Activated CD8-positive, alpha-beta T cell treated with anti-CD3 and anti-CD28 coated beads, Interleukin-2, amount 10 ng/mL, durations not matched to agents 7 days and 5 days (primary cell): Measurements from ENCODE around the gene CSTB. TPM values are rescaled to one million over a fixed set of nuclear protein-coding genes. Genes with fewer than 3 reads are reported as not detected.

Experiments
- ATAC-seq: fragments of 150-1000 bp; cut with Tn5 transposase; one replicate; pipeline ENCODE4 v1.10.0; 2021; ENCODE audit warnings: moderate library complexity
- CTCF ChIA-PET: fragments of 350-600 bp; sonication (Branson Sonifier 250); formaldehyde crosslinking; loops from one replicate; lab custom pipeline; 2021; ENCODE audit warnings: antibody characterized with exemption; lab: Charles Lee
- POLR2A ChIA-PET: fragments of 350-600 bp; sonication (Branson Sonifier 250); formaldehyde crosslinking; loops from one replicate; lab custom pipeline; 2021; ENCODE audit warnings: antibody characterized with exemption; lab: Charles Lee
- DNase-seq: peaks from one replicate; pipeline ENCODE4 v3.0.0-alpha.2; 2020
- H3K27ac Mint-ChIP-seq: one replicate; pipeline ENCODE4 v1.8.0; 2021; ENCODE audit warnings: mild to moderate bottlenecking, mixed read lengths
- H3K27me3 Mint-ChIP-seq: one replicate; pipeline ENCODE4 v1.8.0; 2021; ENCODE audit warnings: low read depth, mixed read lengths
- H3K36me3 Mint-ChIP-seq: one replicate; pipeline ENCODE4 v1.8.0; 2021; ENCODE audit warnings: low read depth, mixed read lengths
- H3K4me1 Mint-ChIP-seq: one replicate; pipeline ENCODE4 v1.8.0; 2021; ENCODE audit warnings: low read depth, mixed read lengths
- H3K4me3 Mint-ChIP-seq: one replicate; pipeline ENCODE4 v1.8.0; 2021; ENCODE audit warnings: mild to moderate bottlenecking, mixed read lengths
- H3K9me3 Mint-ChIP-seq: one replicate; pipeline ENCODE4 v1.8.0; 2022; ENCODE audit warnings: mixed read lengths; ENCODE audit not compliant: insufficient read depth
- total RNA-seq, 2 experiments: library from RNA; stranded (reverse); gene quantifications; one replicate each; pipeline ENCODE4 v1.2.3, GENCODE V29; 2021

Gene CSTB
- total RNA-seq, 2 experiments from 2014 or later, result 50.2 to 54.4 TPM

DNA sequence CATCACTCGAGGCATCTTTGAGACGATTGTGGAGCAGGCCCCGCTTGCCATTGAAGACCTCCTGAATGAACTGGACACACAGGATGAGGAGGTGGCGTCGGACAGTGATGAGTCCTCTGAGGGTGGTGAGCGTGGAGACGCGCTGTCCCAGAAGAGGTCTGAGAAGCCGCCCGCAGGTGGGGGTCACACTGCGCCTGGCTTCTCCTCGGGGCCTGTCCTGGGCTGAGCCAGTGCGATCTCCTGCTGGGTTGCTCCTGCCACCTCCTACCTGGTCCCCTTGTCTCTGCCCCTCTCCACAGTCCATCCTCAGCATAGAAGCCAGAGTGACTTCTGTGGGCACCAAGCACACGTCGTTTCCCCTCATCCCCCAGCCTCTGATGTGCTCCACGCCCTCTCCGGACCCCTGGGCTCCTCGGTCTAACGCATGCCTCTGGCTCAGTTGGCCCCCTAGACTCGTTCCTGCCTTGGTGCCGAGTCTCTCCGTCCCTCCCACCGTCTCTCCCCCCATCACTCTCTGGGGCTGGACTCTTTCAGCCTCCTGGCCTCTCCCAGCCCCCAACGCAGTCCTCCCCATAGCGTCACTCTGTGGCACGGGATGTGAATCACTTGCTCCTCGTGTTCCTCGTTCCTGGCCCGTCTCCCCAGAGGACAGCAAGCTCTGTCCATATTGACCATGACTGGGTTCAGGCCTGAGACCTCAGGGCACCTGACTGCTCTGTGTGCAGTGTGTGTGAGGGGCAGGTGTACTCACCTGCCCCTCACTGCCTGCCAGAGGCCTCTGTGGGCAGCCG is 22.0 kb upstream of the CSTB start:
- ATAC-seq (peak; percentile 14), DNase-seq (no peak)
- H3K27me3 Mint-ChIP-seq, result no peaks in the 10 kb centered on the region
- H3K36me3 Mint-ChIP-seq, result peaks cover 48% of the 10 kb centered on the region
- H3K4me3 Mint-ChIP-seq, result no peak overlapping the region
- ChIA-PET POLR2A (no interaction called here), CTCF (no interaction called here)
- H3K27ac Mint-ChIP-seq, result no peak overlapping the region
- H3K4me1 Mint-ChIP-seq, result no peaks in the 10 kb centered on the region
- no peaks in the 10 kb centered on the region for H3K9me3 Mint-ChIP-seq

DNA sequence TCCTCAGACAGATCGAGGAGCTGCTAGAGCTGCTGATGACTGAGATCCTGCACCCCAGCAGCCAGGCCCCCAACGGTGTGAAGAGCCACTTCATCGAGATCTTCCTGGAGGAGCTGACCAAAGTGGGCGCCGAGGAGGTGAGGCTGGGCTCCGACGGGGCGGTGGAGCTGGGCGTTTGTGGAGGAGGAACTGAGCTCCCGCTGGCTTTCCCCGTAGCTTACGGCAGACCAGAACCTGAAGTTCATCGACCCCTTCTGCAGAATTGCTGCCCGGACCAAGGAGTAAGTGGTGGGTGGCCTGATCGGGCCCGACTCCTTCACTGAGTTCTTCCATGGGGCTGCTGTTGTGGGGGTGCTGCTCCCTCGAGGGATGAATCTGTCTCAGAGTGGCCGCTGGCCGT is 21.3 kb upstream of the CSTB start:
- ChIA-PET POLR2A (no interaction called here), CTCF (no interaction called here)
- no peak for DNase-seq
- Mint-ChIP-seq H3K27ac (no peak overlapping the region), H3K36me3 (peaks cover 51% of the 10 kb centered on the region), H3K9me3 (no peaks in the 10 kb centered on the region), H3K27me3 (no peaks in the 10 kb centered on the region), H3K4me1 (peaks cover under 1% of the 10 kb centered on the region), H3K4me3 (no peak overlapping the region)
- no peak for ATAC-seq

DNA sequence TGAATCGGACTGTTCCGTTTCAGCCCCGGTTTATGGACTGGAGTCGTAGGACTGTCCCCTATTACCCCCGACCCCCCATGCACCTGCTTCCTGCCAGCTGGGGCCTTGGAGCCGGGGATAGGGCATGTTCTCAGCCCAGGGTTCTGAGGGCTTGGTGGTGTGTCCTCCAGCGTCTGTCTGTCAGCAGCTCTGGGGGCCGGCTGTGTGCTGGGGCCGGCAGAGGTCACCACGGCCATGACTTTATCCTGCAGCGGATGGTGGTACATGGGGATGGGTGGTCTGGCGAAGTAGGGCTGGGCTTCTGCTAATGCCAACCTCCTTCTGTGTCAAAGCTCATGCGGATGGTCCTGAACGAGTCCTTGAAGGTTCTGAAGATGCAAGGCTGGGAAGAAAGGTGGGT is 18.7 kb upstream of the CSTB start:
- Mint-ChIP-seq H3K9me3 (no peaks in the 10 kb centered on the region), H3K4me1 (peaks cover 22% of the 10 kb centered on the region), H3K27me3 (no peaks in the 10 kb centered on the region), H3K36me3 (peaks cover 51% of the 10 kb centered on the region), H3K4me3 (no peak overlapping the region), H3K27ac (no peak overlapping the region)
- no peak for DNase-seq
- ChIA-PET CTCF (no interaction called here), POLR2A (interaction anchor here (0.6 to 0.7 kb wide), 2 partner anchors 33 to 59 kb away, joined by 3 read pairs; no protein-coding TSS in a partner anchor)
- ATAC-seq, result no peak

DNA sequence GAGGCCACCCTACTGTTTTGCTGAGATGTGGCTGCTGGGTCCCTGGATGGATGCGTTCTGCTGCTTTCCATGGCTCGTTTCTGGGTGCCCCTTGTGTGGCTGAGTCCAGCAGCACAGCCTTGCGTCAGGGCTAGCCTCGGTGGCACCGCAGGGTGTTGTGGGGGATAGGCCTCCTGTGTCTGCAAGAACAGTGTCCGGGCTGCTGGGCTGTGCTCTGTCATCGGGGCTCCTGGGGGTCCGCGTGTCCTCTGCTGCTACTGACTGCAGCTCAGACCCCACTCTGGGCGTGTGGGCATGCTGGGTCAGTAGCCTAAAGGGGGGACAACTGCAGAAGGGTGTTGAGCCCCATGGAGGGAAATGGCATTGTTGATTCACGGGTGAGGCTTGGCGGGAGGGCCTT is 18.2 kb upstream of the CSTB start:
- ATAC-seq, result no peak
- Mint-ChIP-seq H3K9me3 (no peaks in the 10 kb centered on the region), H3K27me3 (no peaks in the 10 kb centered on the region), H3K4me1 (peaks cover 22% of the 10 kb centered on the region), H3K36me3 (peaks cover 50% of the 10 kb centered on the region), H3K4me3 (no peak overlapping the region), H3K27ac (no peak overlapping the region)
- CTCF ChIA-PET, result no interaction called here
- POLR2A ChIA-PET, result no interaction called here
- no peak for DNase-seq

DNA sequence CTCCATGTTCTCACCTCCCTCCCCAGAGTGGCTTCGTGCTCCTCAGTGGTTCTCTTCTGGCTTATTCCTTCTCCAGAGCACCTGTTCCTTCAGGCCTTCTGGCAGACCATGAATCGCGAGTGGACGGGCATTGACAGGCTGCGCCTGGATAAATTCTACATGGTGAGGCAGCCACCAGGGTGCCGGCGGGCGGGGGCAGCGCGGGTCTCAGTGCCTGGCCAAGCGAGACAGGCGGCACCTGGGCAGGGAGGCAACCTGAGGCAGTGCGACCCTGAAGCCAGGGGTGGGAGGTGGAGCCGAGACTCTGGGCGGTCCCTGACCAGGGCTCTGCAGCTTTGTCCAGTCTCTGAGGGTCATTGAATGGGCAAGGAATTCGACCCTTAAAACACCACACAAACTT is 17.1 kb upstream of the CSTB start:
- no peak overlapping the region for H3K27ac Mint-ChIP-seq
- peaks cover 45% of the 10 kb centered on the region for H3K36me3 Mint-ChIP-seq
- H3K4me3 Mint-ChIP-seq, result no peak overlapping the region
- H3K9me3 Mint-ChIP-seq, result no peaks in the 10 kb centered on the region
- ATAC-seq, result no peak
- ChIA-PET CTCF (interaction anchor here (1.5 kb wide), 1 partner anchor 17 kb away, joined by 3 read pairs; no protein-coding TSS in a partner anchor), POLR2A (no interaction called here)
- DNase-seq, result no peak
- H3K4me1 Mint-ChIP-seq, result peaks cover 22% of the 10 kb centered on the region
- H3K27me3 Mint-ChIP-seq, result no peaks in the 10 kb centered on the region

DNA sequence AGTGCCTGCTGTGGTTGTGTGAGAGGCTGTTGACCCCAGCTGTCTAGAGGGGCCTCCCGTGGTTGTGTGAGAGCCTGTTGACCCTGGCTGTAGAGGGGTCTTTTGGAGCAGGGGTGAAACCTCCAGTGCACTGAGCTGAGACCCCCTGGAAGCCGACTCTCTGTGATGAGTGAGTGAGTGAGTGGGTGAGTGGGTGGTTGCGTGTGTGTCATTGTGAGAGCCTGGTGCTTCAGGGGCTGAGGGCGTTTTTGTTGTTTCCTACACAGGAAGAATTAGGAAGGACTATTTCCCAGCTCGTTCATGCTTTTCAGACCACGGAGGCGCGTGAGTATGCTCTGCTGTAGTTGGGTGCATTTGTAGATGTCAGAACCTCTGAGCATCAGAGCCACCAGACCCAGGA is 16.3 kb upstream of the CSTB start:
- no peaks in the 10 kb centered on the region for H3K9me3 Mint-ChIP-seq
- no peaks in the 10 kb centered on the region for H3K27me3 Mint-ChIP-seq
- ChIA-PET CTCF (interaction anchor here (1.5 kb wide), 1 partner anchor 18 kb away, joined by 3 read pairs; no protein-coding TSS in a partner anchor), POLR2A (no interaction called here)
- H3K4me1 Mint-ChIP-seq, result peaks cover 22% of the 10 kb centered on the region
- H3K27ac Mint-ChIP-seq, result no peak overlapping the region
- DNase-seq (no peak), ATAC-seq (no peak)
- H3K4me3 Mint-ChIP-seq, result no peak overlapping the region
- H3K36me3 Mint-ChIP-seq, result peaks cover 42% of the 10 kb centered on the region

DNA sequence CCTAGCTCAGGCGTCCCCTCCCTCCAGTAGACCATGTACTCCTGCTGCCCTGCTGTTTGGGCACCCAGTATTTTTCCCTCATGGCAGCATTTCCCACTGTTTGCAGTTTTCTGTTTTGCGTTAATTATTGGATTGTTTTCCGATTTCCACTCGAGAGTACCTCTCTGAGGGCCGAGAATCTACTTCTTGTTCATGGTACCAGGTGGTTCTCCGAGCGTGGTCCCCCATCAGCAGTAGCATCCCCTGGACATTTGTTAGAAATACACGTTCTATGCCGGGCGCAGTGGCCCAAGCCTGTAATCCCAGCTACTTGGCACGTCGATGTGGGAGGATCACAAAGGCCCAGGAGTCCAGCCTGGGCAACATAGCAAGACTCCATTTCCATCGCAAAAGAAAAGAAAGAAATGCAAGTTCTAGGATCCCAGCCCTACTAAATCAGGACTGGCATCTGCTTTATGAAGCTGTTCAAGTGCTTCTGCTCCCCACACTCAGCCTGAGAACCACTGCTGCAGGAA is 14.0 kb upstream of the CSTB start:
- Mint-ChIP-seq H3K9me3 (no peaks in the 10 kb centered on the region), H3K4me3 (peak overlapping the region; percentile 96), H3K27ac (peak overlapping the region; percentile 92), H3K36me3 (peaks cover 25% of the 10 kb centered on the region), H3K27me3 (no peaks in the 10 kb centered on the region), H3K4me1 (peaks cover 22% of the 10 kb centered on the region)
- POLR2A ChIA-PET, result interaction anchor here (1.1 to 1.8 kb wide), 3 partner anchors 10 to 221 kb away, joined by 3 to 6 read pairs (median 3); no protein-coding TSS in a partner anchor
- DNase-seq, result no peak
- ATAC-seq, result no peak
- CTCF ChIA-PET, result interaction anchor here (0.7 to 2.1 kb wide), 13 partner anchors 10 to 294 kb away, joined by 3 to 18 read pairs (median 4); no protein-coding TSS in a partner anchor

DNA sequence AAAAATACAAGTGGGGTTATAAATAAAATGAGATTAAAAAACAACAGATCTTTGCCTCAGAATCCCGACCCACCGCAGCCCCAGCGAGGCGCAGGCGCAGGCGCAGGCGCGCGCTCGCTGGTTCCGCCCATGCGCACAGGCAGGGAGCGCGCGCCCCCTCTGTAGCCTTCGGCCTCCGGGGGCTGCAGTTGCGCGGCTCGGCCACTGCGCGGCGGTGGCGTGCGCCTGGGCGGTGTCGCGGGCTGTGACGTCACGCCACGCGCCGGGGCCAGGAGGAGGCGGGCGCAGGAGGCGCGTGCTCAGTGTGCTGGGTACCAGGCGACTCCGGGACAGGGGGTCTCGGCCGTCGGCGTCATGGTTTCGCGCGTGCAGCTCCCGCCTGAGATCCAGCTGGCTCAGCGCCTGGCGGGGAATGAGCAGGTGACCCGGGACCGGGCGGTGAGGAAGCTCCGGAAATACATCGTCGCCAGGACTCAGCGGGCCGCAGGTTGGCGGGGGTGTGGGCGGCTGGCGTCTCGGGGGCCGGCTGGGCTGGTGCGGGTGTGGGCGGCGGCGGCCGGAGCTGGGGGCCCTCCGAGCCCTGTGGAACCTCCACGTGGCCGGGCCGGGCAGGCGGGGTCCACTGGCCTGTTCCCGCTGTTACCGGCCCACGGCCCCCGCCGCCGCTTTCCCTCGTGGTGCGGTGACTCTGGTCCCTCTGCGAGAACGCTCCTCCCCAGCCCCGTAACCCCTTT is 13.3 kb upstream of the CSTB start, which contains the start of gene RRP1:
Gene RRP1, plus strand, starts transcription at position 302 of the 734 bp plus-strand sequence. Its CDS starts 53 bp downstream, at position 355.
- H3K4me1 Mint-ChIP-seq, result peaks cover 24% of the 10 kb centered on the region
- CTCF ChIA-PET, result interaction anchor here (0.7 to 2.1 kb wide), 14 partner anchors 9 to 295 kb away, joined by 3 to 18 read pairs (median 4); no protein-coding TSS in a partner anchor
- H3K27me3 Mint-ChIP-seq, result no peaks in the 10 kb centered on the region
- POLR2A ChIA-PET, result interaction anchor here (1.1 to 1.8 kb wide), 4 partner anchors 9 to 221 kb away, joined by 3 to 6 read pairs (median 3); no protein-coding TSS in a partner anchor
- ATAC-seq, result peak; percentile 91
- H3K36me3 Mint-ChIP-seq, result peaks cover 24% of the 10 kb centered on the region
- H3K4me3 Mint-ChIP-seq, result peak within 1 kb of the TSS; percentile 96
- no peaks in the 10 kb centered on the region for H3K9me3 Mint-ChIP-seq
- peak within 1 kb of the TSS; percentile 92 for H3K27ac Mint-ChIP-seq
- DNase-seq, result peak; percentile 92

DNA sequence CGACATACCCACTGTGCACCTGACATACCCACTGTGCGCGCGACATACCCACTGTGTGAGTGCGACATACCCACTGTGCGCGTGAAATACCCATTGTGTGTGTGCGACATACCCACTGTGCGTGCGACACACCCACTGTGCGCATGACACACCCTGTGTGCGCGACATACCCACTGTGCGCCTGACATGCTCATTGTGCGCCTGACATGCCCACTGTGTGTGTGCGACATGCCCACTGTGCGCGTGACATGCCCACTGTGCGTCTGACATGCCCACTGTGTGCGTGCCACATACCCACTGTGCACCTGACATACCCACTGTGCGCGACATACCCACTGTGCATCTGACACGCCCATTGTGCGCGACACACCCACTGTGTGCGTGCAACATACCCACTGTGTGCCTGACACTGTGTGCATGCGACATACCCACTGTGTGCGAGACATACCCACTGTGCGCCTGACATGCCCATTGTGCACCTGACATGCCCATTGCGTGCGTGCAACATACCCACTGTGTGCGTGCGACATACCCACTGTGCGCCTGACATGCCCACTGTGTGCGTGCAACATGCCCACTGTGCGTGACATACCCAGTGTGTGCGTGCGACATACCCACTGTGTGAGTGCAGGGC is 10.8 kb upstream of the CSTB start:
- ATAC-seq, result no peak
- Mint-ChIP-seq H3K27ac (no peak overlapping the region), H3K27me3 (no peaks in the 10 kb centered on the region), H3K36me3 (peaks cover 10% of the 10 kb centered on the region), H3K4me3 (no peak overlapping the region), H3K4me1 (peaks cover 37% of the 10 kb centered on the region), H3K9me3 (no peaks in the 10 kb centered on the region)
- POLR2A ChIA-PET, result no interaction called here
- CTCF ChIA-PET, result no interaction called here
- no peak for DNase-seq

DNA sequence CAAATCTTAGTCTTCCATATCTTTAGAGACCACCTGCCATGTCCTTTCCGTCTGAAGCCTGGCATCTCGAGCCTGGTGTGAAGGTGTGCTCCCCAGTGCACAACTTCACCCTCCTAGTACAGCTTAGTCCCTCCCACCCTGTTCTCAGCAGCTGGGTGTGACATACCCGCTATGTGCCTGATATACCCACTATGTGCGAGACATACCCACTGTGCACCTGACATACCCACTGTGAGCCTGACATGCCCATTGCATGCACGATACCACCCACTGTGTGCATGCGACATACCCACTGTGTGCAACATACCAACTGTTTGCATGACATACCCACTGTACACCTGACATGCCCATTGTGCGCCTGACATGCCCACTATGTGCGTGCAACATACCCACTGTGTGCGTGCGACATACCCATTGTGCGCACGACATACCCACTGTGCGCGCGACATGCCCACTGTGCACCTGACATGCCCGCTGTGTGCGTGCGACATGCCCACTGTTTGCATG is 10.2 kb upstream of the CSTB start:
- ATAC-seq (no peak), DNase-seq (peak; percentile 31)
- Mint-ChIP-seq H3K27me3 (no peaks in the 10 kb centered on the region), H3K27ac (no peak overlapping the region), H3K4me3 (no peak overlapping the region), H3K36me3 (peaks cover 7% of the 10 kb centered on the region), H3K4me1 (peaks cover 37% of the 10 kb centered on the region), H3K9me3 (no peaks in the 10 kb centered on the region)
- CTCF ChIA-PET, result no interaction called here
- POLR2A ChIA-PET, result no interaction called here

DNA sequence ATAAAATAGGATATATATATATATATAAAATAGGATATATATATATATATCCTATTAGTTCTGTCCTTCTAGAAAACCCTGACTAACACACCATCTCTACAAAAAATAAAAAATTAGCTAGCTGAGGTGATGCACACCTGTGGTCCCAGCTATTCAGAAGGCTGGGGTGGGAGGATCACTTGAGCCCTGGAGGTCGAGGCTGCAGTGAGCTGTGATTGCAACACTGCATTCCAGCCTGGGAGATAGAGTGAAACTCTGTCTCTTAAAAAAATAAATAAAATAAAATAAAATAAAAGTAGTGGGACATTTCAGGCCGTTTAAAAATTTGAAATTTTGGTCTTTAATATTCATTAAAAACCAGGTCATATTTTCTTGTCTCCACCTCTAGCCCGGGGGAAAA is 9.0 kb upstream of the CSTB start:
- CTCF ChIA-PET, result no interaction called here
- Mint-ChIP-seq H3K27me3 (no peaks in the 10 kb centered on the region), H3K4me3 (no peak overlapping the region), H3K9me3 (no peaks in the 10 kb centered on the region), H3K27ac (no peak overlapping the region), H3K36me3 (no peaks in the 10 kb centered on the region), H3K4me1 (peaks cover 35% of the 10 kb centered on the region)
- DNase-seq (no peak), ATAC-seq (no peak)
- POLR2A ChIA-PET, result interaction anchor here (0.9 kb wide), 1 partner anchor 171 kb away, joined by 3 read pairs; no protein-coding TSS in a partner anchor
